ENCODE data around the gene SLC44A1. TPM values are rescaled to one million over a fixed set of nuclear protein-coding genes. Genes with fewer than 3 reads are reported as not detected.

The SLC44A1 gene
- polyA plus RNA-seq, 2 of the 4 experiments (the other 2 are of a cell fraction) = 19.6 to 27.2 TPM

DNA sequence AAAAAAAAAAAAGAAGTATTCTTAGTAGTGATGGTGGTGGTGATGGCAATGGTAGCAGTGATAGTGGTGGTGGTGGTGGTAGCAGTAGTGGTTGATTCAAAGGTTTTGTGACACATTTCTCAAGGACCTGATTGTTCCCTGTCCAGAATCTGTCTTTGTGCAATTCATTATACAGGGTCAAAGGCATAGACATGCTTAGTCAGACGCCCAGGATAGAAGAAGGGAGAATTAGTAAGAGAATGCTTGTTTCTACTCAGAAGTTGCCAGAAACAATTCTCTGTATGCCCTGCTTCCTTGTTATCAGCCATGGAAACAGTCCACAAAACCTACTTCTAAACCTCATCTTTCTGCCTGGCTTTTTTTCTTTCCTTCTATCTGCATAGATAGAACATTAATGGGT, 89.4 kb downstream of the SLC44A1 start:
- CTCF ChIA-PET = no interaction called here
- no peaks in the 10 kb centered on the region for H3K9me3 ChIP-seq
- no peak for DNase-seq (ENCODE audit: low read depth in 1 of 2, low spot score in 1 of 2)
- no peak for FAIRE-seq
- H3K4me1 ChIP-seq = peaks cover 25% of the 10 kb centered on the region
- H3K27ac ChIP-seq = no peak overlapping the region
- WGBS (ENCODE audit: missing lambda C conversion rate) = 92% methylated on average over 1 of the region's 1 CpG
- no peak overlapping the region for H3K4me2 ChIP-seq
- H3K4me3 ChIP-seq = no peak overlapping the region
- POLR2A ChIA-PET = no interaction called here
- no peak for TF ChIP-seq KDM1A (IDR thresholded peaks at IDR 0.05; ENCODE audit: low read depth)
- no peak for TF ChIP-seq EHMT2 (IDR thresholded peaks at IDR 0.05; ENCODE audit: low read depth)
- no peak for TF ChIP-seq SMC3 (IDR thresholded peaks at IDR 0.05)
- no peak for TF ChIP-seq PHF8 (IDR thresholded peaks at IDR 0.05; ENCODE audit: borderline replicate concordance, low read depth)
- ATAC-seq = no peak

DNA sequence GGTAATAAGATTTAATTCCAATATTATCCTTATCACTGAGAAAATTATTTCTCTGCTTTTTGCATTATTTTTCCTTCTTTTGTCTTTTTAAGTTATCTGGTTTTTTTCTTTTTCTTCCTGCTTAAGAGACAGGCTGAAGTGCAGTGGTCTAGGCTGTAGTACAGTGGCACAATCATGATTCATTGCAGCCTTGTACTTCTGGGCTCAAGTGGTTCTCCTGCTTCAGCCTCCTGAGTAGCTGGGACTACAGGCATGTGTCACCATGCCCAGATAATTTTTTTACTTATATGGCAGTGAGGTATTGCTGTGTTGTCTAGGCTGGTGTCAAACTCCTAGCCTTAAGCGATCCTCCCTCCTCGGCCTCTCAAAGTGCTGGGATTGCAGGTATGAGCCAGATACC, 93.9 kb downstream of the SLC44A1 start:
- TF ChIP-seq KDM5A (IDR thresholded peaks at IDR 0.05) = no peak
- TF ChIP-seq BCL3 (IDR thresholded peaks at IDR 0.05) = no peak
- TF ChIP-seq REST (IDR thresholded peaks at IDR 0.05) = no peak
- TF ChIP-seq ELK1 (IDR thresholded peaks at IDR 0.05; ENCODE audit: low read depth, low read length) = no peak
- TF ChIP-seq HOXA7 (CRISPR knock-in tag; IDR thresholded peaks at IDR 0.05) = no peak
- TF ChIP-seq MAFK (IDR thresholded peaks at IDR 0.05; ENCODE audit: partially characterized antibody) = no peak
- TF ChIP-seq ATOH8 (CRISPR knock-in tag; IDR thresholded peaks at IDR 0.05; ENCODE audit: low read depth) = no peak
- TF ChIP-seq FOSL2 (IDR thresholded peaks at IDR 0.05) = no peak
- TF ChIP-seq FOSL2 (CRISPR knock-in tag; IDR thresholded peaks at IDR 0.05) = no peak
- Histone ChIP-seq H3K27ac (no peak overlapping the region), H3K4me1 (no peaks in the 10 kb centered on the region; the same call in 2 of the 3 replicates), H3K9me3 (no peaks in the 10 kb centered on the region), H3K4me3 (no peak overlapping the region), H3K4me2 (no peak overlapping the region)
- 93% methylated on average over 2 of the region's 2 CpGs for WGBS (ENCODE audit: missing lambda C conversion rate)
- ChIA-PET POLR2A (no interaction called here), CTCF (interaction anchor here (1.1 to 1.4 kb wide), 2 partner anchors 9 to 178 kb away, joined by 4 to 5 read pairs; no protein-coding TSS in a partner anchor)
- FAIRE-seq (no peak), ATAC-seq (no peak), DNase-seq (ENCODE audit: low read depth in 1 of 2, low spot score in 1 of 2) (no peak)

- H3K27ac ChIP-seq = no peak overlapping the region
- ChIA-PET POLR2A (no interaction called here), CTCF (no interaction called here)
- H3K9me3 ChIP-seq = no peaks in the 10 kb centered on the region
- H3K4me2 ChIP-seq = no peak overlapping the region
- no peak overlapping the region for H3K4me3 ChIP-seq
- DNase-seq (ENCODE audit: low read depth in 1 of 2, low spot score in 1 of 2) (no peak), ATAC-seq (no peak), FAIRE-seq (no peak)
- no peaks in the 10 kb centered on the region for H3K4me1 ChIP-seq
- no peak for TF ChIP-seq CHD4 (IDR thresholded peaks at IDR 0.05; ENCODE audit: borderline replicate concordance)
- no peak for TF ChIP-seq TFCP2L1 (CRISPR knock-in tag; IDR thresholded peaks at IDR 0.05)
- TF ChIP-seq JUN (IDR thresholded peaks at IDR 0.05) = no peak
- TF ChIP-seq HOXB5 (CRISPR knock-in tag; IDR thresholded peaks at IDR 0.05) = no peak
- no peak for TF ChIP-seq RCOR1 (IDR thresholded peaks at IDR 0.05; ENCODE audit: low read depth, low read length)
- TF ChIP-seq, protein P1, sequence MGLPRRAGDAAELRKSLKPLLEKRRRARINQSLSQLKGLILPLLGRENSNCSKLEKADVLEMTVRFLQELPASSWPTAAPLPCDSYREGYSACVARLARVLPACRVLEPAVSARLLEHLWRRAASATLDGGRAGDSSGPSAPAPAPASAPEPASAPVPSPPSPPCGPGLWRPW (IDR thresholded peaks at IDR 0.05) = no peak
- no peak for TF ChIP-seq ZNF302 (CRISPR knock-in tag; IDR thresholded peaks at IDR 0.05)
- no peak for TF ChIP-seq MAFK (IDR thresholded peaks at IDR 0.05; ENCODE audit: partially characterized antibody)
- TF ChIP-seq REST (IDR thresholded peaks at IDR 0.05) = no peak
- TF ChIP-seq SMC3 (IDR thresholded peaks at IDR 0.05) = no peak
- no peak for TF ChIP-seq HOXB13 (CRISPR knock-in tag; IDR thresholded peaks at IDR 0.05; ENCODE audit: low read depth)
- no peak for TF ChIP-seq FOXS1 (CRISPR knock-in tag; IDR thresholded peaks at IDR 0.05)
- TF ChIP-seq KDM5A (IDR thresholded peaks at IDR 0.05) = no peak
- TF ChIP-seq HDAC2 (IDR thresholded peaks at IDR 0.05) = no peak
- TF ChIP-seq PHF8 (IDR thresholded peaks at IDR 0.05; ENCODE audit: borderline replicate concordance, low read depth) = no peak
- no peak for TF ChIP-seq POLR2A (IDR thresholded peaks at IDR 0.05; ENCODE audit: low read length)
Observed at GRCh38 chr9:105339849-105340248, 95.4 kb downstream of the SLC44A1 start.
